PFSK-1 (cell line): ENCODE measurements around the gene SPEF2.

Experiments used
- FOXP2 ChIP-seq: optimal IDR thresholded peaks from 2 replicates; pipeline ENCODE3; 2011; ENCODE audit warnings: borderline replicate concordance, control low read depth, inconsistent platforms; ENCODE audit not compliant: insufficient read depth; ENCODE audit errors: extremely low read length, extremely low read depth
- POLR2AphosphoS5 ChIP-seq: IDR thresholded peaks from 2 replicates; pipeline ENCODE4 v1.6.1; 2012; ENCODE audit warnings: low read depth, mild to moderate bottlenecking, control low read depth, low read length, moderate library complexity
- REST ChIP-seq, 2 experiments: IDR thresholded peaks; 2 replicates each; pipeline versions ENCODE4 v1.6.1 to v1.8.0; 2011 to 2012; ENCODE audit warnings: low read depth in 2 of 2, low read length in 2 of 2, control low read depth in 1 of 2, inconsistent platforms in 1 of 2, mild to moderate bottlenecking in 1 of 2, moderate library complexity in 1 of 2; ENCODE audit not compliant: insufficient read depth in 1 of 2
- SIN3A ChIP-seq: IDR thresholded peaks from 2 replicates; pipeline ENCODE4 v1.6.1; 2012; ENCODE audit warnings: mild to moderate bottlenecking, low read length, moderate library complexity, borderline replicate concordance; ENCODE audit not compliant: insufficient read depth
- TAF1 ChIP-seq: IDR thresholded peaks from 2 replicates; pipeline ENCODE4 v1.6.1; 2012; ENCODE audit warnings: low read length, control low read depth, borderline replicate concordance; ENCODE audit not compliant: insufficient read depth

The SPEF2 gene

GRCh38 chr5:35781181-35781790, 163.6 kb downstream of the SPEF2 start:
- no peak for TF ChIP-seq TAF1
- TF ChIP-seq REST (IDR thresholded peaks at IDR 0.05; ENCODE audit: insufficient read depth in 1 of 2, low read depth in 2 of 2, low read length in 2 of 2), result no peak
- no peak for TF ChIP-seq POLR2AphosphoS5
- TF ChIP-seq SIN3A, result no peak
- no peak for TF ChIP-seq FOXP2

- TF ChIP-seq TAF1 (no peak), POLR2AphosphoS5 (no peak), REST (IDR thresholded peaks at IDR 0.05; ENCODE audit: insufficient read depth in 1 of 2, low read depth in 2 of 2, low read length in 2 of 2) (no peak), FOXP2 (no peak), SIN3A (no peak)
Measured at GRCh38 chr5:35783551-35783950, 165.9 kb downstream of the SPEF2 start.

- no peak for TF ChIP-seq SIN3A
Measured at GRCh38 chr5:35785601-35786085, 168.0 kb downstream of the SPEF2 start.

GRCh38 chr5:35788724-35789123, 171.1 kb downstream of the SPEF2 start:
- no peak for TF ChIP-seq SIN3A
- TF ChIP-seq TAF1, result no peak
- no peak for TF ChIP-seq POLR2AphosphoS5
- no peak for TF ChIP-seq FOXP2
- no peak for TF ChIP-seq REST (IDR thresholded peaks at IDR 0.05; ENCODE audit: insufficient read depth in 1 of 2, low read depth in 2 of 2, low read length in 2 of 2)

- TF ChIP-seq TAF1 (no peak), FOXP2 (no peak), SIN3A (no peak), REST (IDR thresholded peaks at IDR 0.05; ENCODE audit: insufficient read depth in 1 of 2, low read depth in 2 of 2, low read length in 2 of 2) (no peak), POLR2AphosphoS5 (no peak)
Measured at GRCh38 chr5:35789732-35790456, 172.2 kb downstream of the SPEF2 start.
